Nephron progenitor cell (in vitro differentiated cells): ENCODE measurements around the gene IFT57.

Experiments used
- DNase-seq: peaks from one replicate; pipeline ENCODE4 v3.0.0; 2021
- H3K27ac Mint-ChIP-seq: 2 replicates; pipeline ENCODE4 v1.8.0; 2021; ENCODE audit warnings: mild to moderate bottlenecking, moderate library complexity, mixed read lengths
- H3K27me3 Mint-ChIP-seq: 2 replicates; pipeline ENCODE4 v1.8.0; 2021; ENCODE audit warnings: mild to moderate bottlenecking, low read depth, mixed read lengths; ENCODE audit not compliant: poor library complexity
- H3K36me3 Mint-ChIP-seq: 2 replicates; pipeline ENCODE4 v1.8.0; 2021; ENCODE audit warnings: low read depth, mixed read lengths
- H3K4me1 Mint-ChIP-seq: 2 replicates; pipeline ENCODE4 v1.8.0; 2021; ENCODE audit warnings: mixed read lengths
- H3K4me3 Mint-ChIP-seq: 2 replicates; pipeline ENCODE4 v1.8.0; 2021; ENCODE audit warnings: mild to moderate bottlenecking, moderate library complexity, mixed read lengths
- H3K9me3 Mint-ChIP-seq: 2 replicates; pipeline ENCODE4 v1.8.0; 2021; ENCODE audit warnings: mild to moderate bottlenecking, moderate library complexity, mixed read lengths
- TF ChIP-seq, protein P1 (sequence below): fragments of 200-600 bp; sonication (generic); IDR thresholded peaks from 2 replicates; pipeline ENCODE4 v1.5.0; 2021; ENCODE audit warnings: antibody characterized with exemption

IFT57 gene

DNA sequence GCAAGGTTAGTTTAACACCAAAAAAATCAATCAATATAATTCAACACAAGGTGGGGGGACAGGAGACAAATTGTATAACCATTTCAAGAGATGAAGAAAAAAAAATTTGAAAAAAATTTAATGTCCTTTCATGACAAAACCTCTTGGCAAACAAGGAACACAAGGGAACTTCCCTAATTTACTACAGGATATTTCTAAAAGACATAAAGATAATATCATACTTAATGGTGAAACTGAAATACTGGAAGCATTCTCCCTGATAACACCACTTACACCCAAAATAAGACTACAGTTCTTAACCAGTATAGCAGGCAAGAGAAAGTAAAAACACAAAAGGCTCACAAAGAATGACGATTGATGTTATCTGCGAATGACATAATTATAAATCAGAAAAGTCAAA, 44.7 kb downstream of the IFT57 start:
- Mint-ChIP-seq H3K36me3 (peaks cover 4% of the 10 kb centered on the region), H3K4me3 (no peak overlapping the region), H3K27me3 (peaks cover 4% of the 10 kb centered on the region), H3K4me1 (peaks cover 9% of the 10 kb centered on the region), H3K9me3 (no peaks in the 10 kb centered on the region), H3K27ac (no peak overlapping the region)
- no peak for DNase-seq
- TF ChIP-seq, protein P1, sequence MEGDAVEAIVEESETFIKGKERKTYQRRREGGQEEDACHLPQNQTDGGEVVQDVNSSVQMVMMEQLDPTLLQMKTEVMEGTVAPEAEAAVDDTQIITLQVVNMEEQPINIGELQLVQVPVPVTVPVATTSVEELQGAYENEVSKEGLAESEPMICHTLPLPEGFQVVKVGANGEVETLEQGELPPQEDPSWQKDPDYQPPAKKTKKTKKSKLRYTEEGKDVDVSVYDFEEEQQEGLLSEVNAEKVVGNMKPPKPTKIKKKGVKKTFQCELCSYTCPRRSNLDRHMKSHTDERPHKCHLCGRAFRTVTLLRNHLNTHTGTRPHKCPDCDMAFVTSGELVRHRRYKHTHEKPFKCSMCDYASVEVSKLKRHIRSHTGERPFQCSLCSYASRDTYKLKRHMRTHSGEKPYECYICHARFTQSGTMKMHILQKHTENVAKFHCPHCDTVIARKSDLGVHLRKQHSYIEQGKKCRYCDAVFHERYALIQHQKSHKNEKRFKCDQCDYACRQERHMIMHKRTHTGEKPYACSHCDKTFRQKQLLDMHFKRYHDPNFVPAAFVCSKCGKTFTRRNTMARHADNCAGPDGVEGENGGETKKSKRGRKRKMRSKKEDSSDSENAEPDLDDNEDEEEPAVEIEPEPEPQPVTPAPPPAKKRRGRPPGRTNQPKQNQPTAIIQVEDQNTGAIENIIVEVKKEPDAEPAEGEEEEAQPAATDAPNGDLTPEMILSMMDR = no peak

DNA sequence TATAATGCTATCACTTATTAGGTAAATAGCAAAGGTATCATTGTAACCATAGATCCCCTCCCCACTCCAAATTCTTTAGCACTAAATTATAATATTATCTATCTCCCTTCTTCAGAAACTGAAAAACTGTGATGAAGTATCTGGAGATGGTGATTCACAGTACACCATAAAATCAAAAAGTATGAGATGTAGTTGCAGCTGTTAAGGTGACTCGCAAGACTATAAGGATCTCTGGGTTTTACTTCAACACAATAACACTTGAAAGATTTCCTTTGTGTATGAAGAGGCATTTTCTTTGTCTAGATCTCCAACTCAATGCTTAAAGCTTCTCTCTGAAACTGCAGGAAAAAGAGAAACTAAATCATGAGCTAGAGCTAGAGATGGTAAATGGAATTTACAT, 46.9 kb downstream of the IFT57 start:
- TF ChIP-seq, protein P1 = no peak
- H3K4me1 Mint-ChIP-seq = peaks cover 9% of the 10 kb centered on the region
- no peaks in the 10 kb centered on the region for H3K9me3 Mint-ChIP-seq
- DNase-seq = no peak
- peaks cover 4% of the 10 kb centered on the region for H3K36me3 Mint-ChIP-seq
- H3K4me3 Mint-ChIP-seq = no peak overlapping the region
- peaks cover 4% of the 10 kb centered on the region for H3K27me3 Mint-ChIP-seq
- no peak overlapping the region for H3K27ac Mint-ChIP-seq

- TF ChIP-seq, protein P1 = no peak
- peaks cover 4% of the 10 kb centered on the region for H3K27me3 Mint-ChIP-seq
- H3K27ac Mint-ChIP-seq = no peak overlapping the region
- no peak overlapping the region for H3K4me3 Mint-ChIP-seq
- no peak for DNase-seq
- peaks cover 11% of the 10 kb centered on the region for H3K36me3 Mint-ChIP-seq
- peaks cover 3% of the 10 kb centered on the region for H3K4me1 Mint-ChIP-seq
- no peaks in the 10 kb centered on the region for H3K9me3 Mint-ChIP-seq
Measured at GRCh38 chr3:108171106-108171505, 51.1 kb downstream of the IFT57 start.

DNA sequence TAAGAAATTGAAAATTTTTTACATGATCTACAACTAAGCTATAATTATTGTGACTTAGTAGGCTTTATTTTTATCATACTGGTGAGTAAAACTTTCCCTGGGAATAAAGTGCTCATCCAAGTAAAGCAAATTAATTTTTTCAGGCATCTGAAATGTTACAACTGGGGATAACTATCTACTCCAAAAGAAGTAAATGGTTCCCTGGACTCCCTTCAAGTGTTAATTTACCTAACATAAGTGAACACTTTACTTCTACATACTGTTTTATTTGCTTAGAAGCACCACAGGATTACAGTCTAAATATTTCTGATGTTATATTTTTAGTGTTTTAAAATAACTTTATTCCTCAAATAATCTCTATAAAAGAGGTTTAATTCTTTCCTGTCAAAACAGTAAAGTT, 57.8 kb downstream of the IFT57 start:
- no peaks in the 10 kb centered on the region for H3K9me3 Mint-ChIP-seq
- H3K36me3 Mint-ChIP-seq = peaks cover 9% of the 10 kb centered on the region
- no peaks in the 10 kb centered on the region for H3K27me3 Mint-ChIP-seq
- H3K4me1 Mint-ChIP-seq = no peaks in the 10 kb centered on the region
- TF ChIP-seq, protein P1 = no peak
- H3K4me3 Mint-ChIP-seq = no peak overlapping the region
- DNase-seq = no peak
- no peak overlapping the region for H3K27ac Mint-ChIP-seq

DNA sequence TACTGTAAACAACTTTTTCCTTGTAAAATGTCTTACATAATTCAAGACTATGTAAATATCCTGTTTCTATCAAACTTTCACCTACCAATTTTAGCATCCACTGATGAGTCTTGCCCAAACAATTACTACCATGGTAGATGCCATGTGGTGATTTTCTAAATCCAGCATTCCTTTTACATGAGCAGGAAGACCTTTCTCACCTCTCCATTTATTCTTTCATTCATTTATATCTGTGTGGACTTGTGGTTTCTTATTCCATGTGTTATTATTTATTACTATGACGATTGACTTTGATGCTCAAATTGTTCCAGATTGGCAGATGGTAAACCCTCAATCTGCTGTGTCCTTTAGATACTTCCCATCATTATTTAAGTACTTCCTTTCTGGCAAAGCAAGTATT, 62.4 kb downstream of the IFT57 start:
- no peaks in the 10 kb centered on the region for H3K9me3 Mint-ChIP-seq
- TF ChIP-seq, protein P1 = no peak
- DNase-seq = no peak

DNA sequence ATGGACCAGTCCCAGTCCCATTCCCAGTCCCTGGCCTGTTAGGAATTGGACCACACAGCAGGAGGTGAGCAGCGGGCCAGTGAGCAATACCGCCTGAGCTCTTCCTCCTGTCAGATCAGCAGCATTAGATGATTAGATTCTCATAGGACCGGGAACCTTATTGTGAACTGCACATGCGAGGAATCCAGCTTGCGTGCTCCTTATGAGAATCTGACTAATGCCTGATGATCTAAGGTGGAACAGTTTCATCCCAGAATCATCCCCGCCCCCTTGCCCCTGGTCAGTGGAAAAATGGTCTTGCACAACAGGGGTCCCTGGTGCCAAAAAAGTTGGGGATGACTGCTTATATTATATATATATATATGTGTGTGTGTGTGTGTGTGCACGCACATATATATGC, 63.1 kb downstream of the IFT57 start:
- Mint-ChIP-seq H3K4me3 (no peak overlapping the region), H3K4me1 (peaks cover 8% of the 10 kb centered on the region), H3K27ac (no peak overlapping the region), H3K36me3 (no peaks in the 10 kb centered on the region), H3K9me3 (no peaks in the 10 kb centered on the region), H3K27me3 (no peaks in the 10 kb centered on the region)
- TF ChIP-seq, protein P1 = no peak
- DNase-seq = no peak

More for the DNA sequence above, 62.4 kb downstream of the IFT57 start:
- no peaks in the 10 kb centered on the region for H3K36me3 Mint-ChIP-seq
- H3K27me3 Mint-ChIP-seq = no peaks in the 10 kb centered on the region
- H3K27ac Mint-ChIP-seq = no peak overlapping the region
- peaks cover 8% of the 10 kb centered on the region for H3K4me1 Mint-ChIP-seq
- H3K4me3 Mint-ChIP-seq = no peak overlapping the region
